HepG2 (cell line): ENCODE results near the gene ITSN2. TPM values are rescaled to one million over a fixed set of nuclear protein-coding genes. Genes with fewer than 3 reads are reported as not detected.

Source experiments
- DR1 ChIP-seq: sonication (generic); formaldehyde crosslinking; IDR thresholded peaks from 2 replicates; pipeline ENCODE4 v1.8.0; 2021; ENCODE audit warnings: mild to moderate bottlenecking, missing genetic modification reagents, inconsistent platforms
- EHMT2 ChIP-seq: fragments of 200-600 bp; sonication (generic); IDR thresholded peaks from 2 replicates; pipeline ENCODE4 v1.7.0; 2017; ENCODE audit warnings: antibody characterized with exemption, low read depth, low read length, borderline replicate concordance
- HMG20A ChIP-seq: IDR thresholded peaks from 2 replicates; pipeline ENCODE4 v1.6.1; 2016; ENCODE audit warnings: borderline replicate concordance
- KDM1A ChIP-seq: IDR thresholded peaks from 2 replicates; pipeline ENCODE4 v1.6.1; 2016; ENCODE audit warnings: missing compliant biosample characterization
- MED1 ChIP-seq: sonication (generic); formaldehyde crosslinking; IDR thresholded peaks from 2 replicates; pipeline ENCODE4 v1.4.0; 2020; ENCODE audit warnings: missing genetic modification reagents
- NFYB ChIP-seq: sonication (generic); formaldehyde crosslinking; IDR thresholded peaks from 2 replicates; pipeline ENCODE4 v1.4.0; 2020; ENCODE audit warnings: missing genetic modification reagents
- PITX1 ChIP-seq: sonication (generic); formaldehyde crosslinking; IDR thresholded peaks from 2 replicates; pipeline ENCODE4 v1.5.1; 2020; ENCODE audit warnings: mild to moderate bottlenecking, missing genetic modification reagents
- SRF ChIP-seq: IDR thresholded peaks from 2 replicates; pipeline ENCODE4 v1.6.1; 2011; ENCODE audit warnings: mild to moderate bottlenecking, low read depth, low read length, moderate library complexity
- TAF15 ChIP-seq: fragments of 200-400 bp; formaldehyde crosslinking; IDR thresholded peaks from one replicate; pipeline ENCODE4 v1.6.1; 2018; ENCODE audit warnings: mild to moderate bottlenecking, low read depth, low read length; ENCODE audit not compliant: poor library complexity, severe bottlenecking
- TEAD2 ChIP-seq: sonication (generic); formaldehyde crosslinking; IDR thresholded peaks from 2 replicates; pipeline ENCODE4 v1.9.0; 2021; ENCODE audit warnings: missing genetic modification reagents
- ZBTB25 ChIP-seq: IDR thresholded peaks from 2 replicates; pipeline ENCODE4 v1.6.1; 2018; ENCODE audit warnings: missing genetic modification reagents
- ZNF143 ChIP-seq: sonication (generic); formaldehyde crosslinking; IDR thresholded peaks from 2 replicates; pipeline ENCODE4 v1.4.0; 2020; ENCODE audit warnings: missing genetic modification reagents
- ZNF160 ChIP-seq: sonication (generic); formaldehyde crosslinking; IDR thresholded peaks from 2 replicates; pipeline ENCODE4 v1.8.0; 2022; ENCODE audit warnings: mild to moderate bottlenecking, inconsistent platforms, missing genetic modification reagents
- ZNF18 ChIP-seq: sonication (generic); formaldehyde crosslinking; IDR thresholded peaks from 2 replicates; pipeline ENCODE4 v1.8.0; 2022; ENCODE audit warnings: mild to moderate bottlenecking, missing genetic modification reagents; ENCODE audit not compliant: insufficient replicate concordance
- ZNF335 ChIP-seq: sonication (generic); formaldehyde crosslinking; IDR thresholded peaks from 2 replicates; pipeline ENCODE4 v1.4.0; 2020; ENCODE audit warnings: missing genetic modification reagents
- ZNF343 ChIP-seq: sonication (generic); formaldehyde crosslinking; IDR thresholded peaks from 2 replicates; pipeline ENCODE4 v1.4.0; 2020; ENCODE audit warnings: mild to moderate bottlenecking, missing genetic modification reagents
- ZNF572 ChIP-seq: sonication (generic); formaldehyde crosslinking; IDR thresholded peaks from 2 replicates; pipeline ENCODE4 v1.5.1; 2020; ENCODE audit warnings: mild to moderate bottlenecking, missing genetic modification reagents
- ZNF589 ChIP-seq: sonication (generic); formaldehyde crosslinking; conservative IDR thresholded peaks from 2 replicates; pipeline ENCODE4 v1.8.0; 2022; ENCODE audit warnings: mild to moderate bottlenecking, moderate library complexity, missing genetic modification reagents
- ZNF615 ChIP-seq: sonication (generic); formaldehyde crosslinking; IDR thresholded peaks from 2 replicates; pipeline ENCODE4 v1.5.0; 2020; ENCODE audit warnings: mild to moderate bottlenecking, missing genetic modification reagents, borderline replicate concordance
- ZNF770 ChIP-seq: sonication (generic); formaldehyde crosslinking; IDR thresholded peaks from 2 replicates; pipeline ENCODE4 v1.5.0; 2020; ENCODE audit warnings: mild to moderate bottlenecking, missing genetic modification reagents
- ZNF792 ChIP-seq: IDR thresholded peaks from 2 replicates; pipeline ENCODE4 v1.6.1; 2016
- polyA plus RNA-seq, 8 experiments: library from polyadenylated mRNA; depleted of rRNA in 3 of 8; stranded (reverse) in 7 of 8; unstranded in 1 of 8; fragments of >200 nt; fragmentation: Illumina TruSeq in 4 of 8; extraction: Trizol in 4 of 8; gene quantifications; 2 replicates each; pipeline versions ENCODE4 v1.2.1 to v1.2.3, GENCODE V29; 2011 to 2016; ENCODE audit warnings: low read depth in 4 of 8, missing spikeins in 1 of 8, mixed read lengths in 1 of 8; ENCODE audit not compliant: insufficient read depth in 1 of 8
- total RNA-seq, 5 experiments: library from RNA; depleted of rRNA; stranded (reverse); fragments of >200 nt; fragmentation: Illumina TruSeq; extraction: Trizol; gene quantifications; 2 replicates each; pipeline ENCODE4 v1.2.3, GENCODE V29; 2016; ENCODE audit warnings: low read depth in 1 of 5
- TF ChIP-seq, protein P1 (sequence below): sonication (generic); formaldehyde crosslinking; IDR thresholded peaks from 2 replicates; pipeline ENCODE4 v1.5.1; 2020; ENCODE audit warnings: mild to moderate bottlenecking, missing genetic modification reagents, moderate library complexity

The ITSN2 gene
- total and polyA plus RNA-seq, 2 of the 13 experiments (the other 11 are each of a cell fraction or from before 2014, with no cell fraction given): 26.0 to 26.6 TPM

- TF ChIP-seq ZNF770 (CRISPR knock-in tag) (peak; percentile 94), TEAD2 (no peak), ZNF335 (no peak), HMG20A (CRISPR knock-in tag) (no peak), ZNF615 (CRISPR knock-in tag) (no peak), EHMT2 (no peak), ZBTB25 (CRISPR knock-in tag) (no peak; the same call in 1 of the 2 replicates), KDM1A (CRISPR knock-in tag) (no peak), ZNF18 (CRISPR knock-in tag) (no peak), SRF (no peak), TAF15 (no peak), ZNF792 (CRISPR knock-in tag) (peak; percentile 45; the same call in 1 of the 2 replicates), NFYB (CRISPR knock-in tag) (no peak), DR1 (CRISPR knock-in tag) (0 out of 2 replicates have a peak, but pooled peaks have one; percentile 42), ZNF143 (CRISPR knock-in tag) (no peak; the same call in 1 of the 2 replicates), ZNF343 (peak; percentile 91), ZNF589 (CRISPR knock-in tag) (peak; percentile 75), PITX1 (no peak), ZNF160 (peak; percentile 90), MED1 (CRISPR knock-in tag) (peak; percentile 70), ZNF572 (CRISPR knock-in tag) (0 out of 2 replicates have a peak, but pooled peaks have one; percentile 16)
- TF ChIP-seq, protein P1, sequence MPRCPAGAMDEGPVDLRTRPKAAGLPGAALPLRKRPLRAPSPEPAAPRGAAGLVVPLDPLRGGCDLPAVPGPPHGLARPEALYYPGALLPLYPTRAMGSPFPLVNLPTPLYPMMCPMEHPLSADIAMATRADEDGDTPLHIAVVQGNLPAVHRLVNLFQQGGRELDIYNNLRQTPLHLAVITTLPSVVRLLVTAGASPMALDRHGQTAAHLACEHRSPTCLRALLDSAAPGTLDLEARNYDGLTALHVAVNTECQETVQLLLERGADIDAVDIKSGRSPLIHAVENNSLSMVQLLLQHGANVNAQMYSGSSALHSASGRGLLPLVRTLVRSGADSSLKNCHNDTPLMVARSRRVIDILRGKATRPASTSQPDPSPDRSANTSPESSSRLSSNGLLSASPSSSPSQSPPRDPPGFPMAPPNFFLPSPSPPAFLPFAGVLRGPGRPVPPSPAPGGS (CRISPR knock-in tag): peak; percentile 98
Measured at GRCh38 chr2:24360050-24360962, at the start of gene ITSN2 (continued).
